Measurements from ENCODE around the gene WASHC3.

The WASHC3 gene

DNA sequence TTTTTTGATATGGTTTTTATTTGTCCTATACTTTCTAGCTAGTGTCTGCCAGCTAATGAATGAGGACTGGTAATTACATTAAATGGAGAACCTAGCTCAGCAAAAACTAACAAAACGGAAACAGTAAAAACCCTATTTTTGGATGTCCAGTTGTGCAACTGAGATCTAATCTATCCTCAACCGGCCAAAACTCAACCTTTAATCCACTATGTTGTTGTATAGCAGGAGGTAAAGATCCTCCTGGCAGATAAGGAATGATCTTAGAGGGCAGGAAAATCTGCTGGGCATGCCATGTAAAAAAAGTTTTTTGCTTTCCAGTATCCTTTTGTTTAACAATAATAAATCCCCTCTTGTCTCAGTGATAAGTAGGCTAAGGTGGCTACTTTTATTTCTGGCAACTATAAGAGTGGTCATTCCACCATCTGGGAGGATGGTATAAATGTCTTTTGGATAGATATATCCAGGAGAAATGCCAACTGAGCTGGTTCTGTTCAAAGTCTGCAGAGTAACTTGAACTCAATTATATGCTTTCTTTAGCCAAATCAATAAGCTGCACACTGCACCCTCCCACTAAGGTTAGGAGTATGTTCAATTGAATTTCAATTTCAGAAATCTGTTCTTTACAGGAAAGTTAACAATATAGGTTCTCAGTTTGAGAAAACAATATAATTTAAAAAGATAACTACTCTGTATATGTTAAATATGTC, 40.1 kb downstream of the WASHC3 start:
- TF ChIP-seq FOXP2 (optimal IDR thresholded peaks at IDR 0.05; ENCODE audit: borderline replicate concordance, extremely low read depth, extremely low read length, insufficient read depth), result no peak
- TF ChIP-seq REST (IDR thresholded peaks at IDR 0.05; ENCODE audit: insufficient read depth in 1 of 2, low read depth in 2 of 2, low read length in 2 of 2), result no peak
- no peak for TF ChIP-seq TAF1 (IDR thresholded peaks at IDR 0.05; ENCODE audit: borderline replicate concordance, insufficient read depth, low read length)
- no peak for TF ChIP-seq SIN3A (IDR thresholded peaks at IDR 0.05; ENCODE audit: borderline replicate concordance, insufficient read depth, low read length)
- TF ChIP-seq POLR2AphosphoS5 (IDR thresholded peaks at IDR 0.05; ENCODE audit: low read depth, low read length), result no peak

GRCh38 chr12:102016472-102016871, 45.3 kb downstream of the WASHC3 start:
- TF ChIP-seq FOXP2 (optimal IDR thresholded peaks at IDR 0.05; ENCODE audit: borderline replicate concordance, extremely low read depth, extremely low read length, insufficient read depth) (no peak), TAF1 (IDR thresholded peaks at IDR 0.05; ENCODE audit: borderline replicate concordance, insufficient read depth, low read length) (no peak), SIN3A (IDR thresholded peaks at IDR 0.05; ENCODE audit: borderline replicate concordance, insufficient read depth, low read length) (no peak), POLR2AphosphoS5 (IDR thresholded peaks at IDR 0.05; ENCODE audit: low read depth, low read length) (no peak), REST (IDR thresholded peaks at IDR 0.05; ENCODE audit: insufficient read depth in 1 of 2, low read depth in 2 of 2, low read length in 2 of 2) (no peak)

- TF ChIP-seq REST (IDR thresholded peaks at IDR 0.05; ENCODE audit: insufficient read depth in 1 of 2, low read depth in 2 of 2, low read length in 2 of 2) (no peak), POLR2AphosphoS5 (IDR thresholded peaks at IDR 0.05; ENCODE audit: low read depth, low read length) (no peak), FOXP2 (optimal IDR thresholded peaks at IDR 0.05; ENCODE audit: borderline replicate concordance, extremely low read depth, extremely low read length, insufficient read depth) (no peak), SIN3A (IDR thresholded peaks at IDR 0.05; ENCODE audit: borderline replicate concordance, insufficient read depth, low read length) (no peak)
These were observed 51.4 kb downstream of the WASHC3 start for GRCh38 chr12:102010265-102010994.

GRCh38 chr12:102009796-102010195, 52.0 kb downstream of the WASHC3 start:
- TF ChIP-seq POLR2AphosphoS5 (IDR thresholded peaks at IDR 0.05; ENCODE audit: low read depth, low read length), result no peak
- TF ChIP-seq FOXP2 (optimal IDR thresholded peaks at IDR 0.05; ENCODE audit: borderline replicate concordance, extremely low read depth, extremely low read length, insufficient read depth), result no peak
- TF ChIP-seq REST (IDR thresholded peaks at IDR 0.05; ENCODE audit: insufficient read depth in 1 of 2, low read depth in 2 of 2, low read length in 2 of 2), result no peak
- TF ChIP-seq TAF1 (IDR thresholded peaks at IDR 0.05; ENCODE audit: borderline replicate concordance, insufficient read depth, low read length), result no peak
- TF ChIP-seq SIN3A (IDR thresholded peaks at IDR 0.05; ENCODE audit: borderline replicate concordance, insufficient read depth, low read length), result no peak

Data from PFSK-1 (cell line).